ENCODE data around the gene GGTLC2.
"Not testable (repeated sequence)": the region's sequence is repeated elsewhere in the genome, so short reads cannot be mapped to it uniquely, and the experiment has no call there.

GGTLC2 gene

DNA sequence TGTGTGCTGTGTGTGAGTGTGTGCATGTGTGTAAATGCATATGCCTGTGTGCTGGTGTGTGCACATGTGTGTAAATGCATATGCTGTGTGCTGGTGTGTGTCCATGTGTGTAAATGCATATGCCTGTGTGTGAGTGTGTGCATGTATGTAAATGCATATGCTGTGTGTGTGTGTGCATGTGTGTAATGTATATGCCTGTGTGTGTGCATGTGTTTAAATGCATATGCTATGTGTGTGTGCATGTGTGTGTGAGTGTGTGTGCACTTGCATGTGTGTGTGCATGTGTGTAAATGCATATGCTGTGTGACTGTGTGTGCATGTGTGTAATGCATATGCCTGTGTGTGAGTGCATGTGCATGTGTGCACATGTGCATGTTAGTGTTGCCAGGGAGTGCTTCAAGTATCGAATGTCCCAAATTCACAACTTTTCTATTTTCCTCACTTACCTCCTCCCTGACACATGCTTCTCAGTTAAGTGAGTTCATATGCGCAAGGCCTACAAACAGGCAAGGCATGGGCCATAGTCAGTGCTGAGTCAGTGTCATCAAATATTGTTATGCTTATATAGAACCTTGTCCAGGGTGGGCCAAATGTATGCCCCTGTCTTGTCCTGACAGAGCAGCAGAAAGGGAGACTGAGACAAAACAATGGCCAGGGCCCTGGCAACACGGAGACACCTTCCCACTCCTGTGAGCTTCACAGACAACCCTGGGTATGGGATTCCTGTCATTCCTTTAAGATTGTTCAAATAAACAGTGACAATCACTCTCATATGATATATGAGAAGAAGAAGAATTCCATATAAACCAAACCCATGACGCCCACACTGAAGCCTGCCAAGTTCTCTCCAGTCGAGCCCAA lies 38.6 kb downstream of the GGTLC2 start:
- no peak overlapping the region for H3K4me3 ChIP-seq (replicated peaks; ENCODE audit: low read depth, low read length)
- TF ChIP-seq, protein P1, sequence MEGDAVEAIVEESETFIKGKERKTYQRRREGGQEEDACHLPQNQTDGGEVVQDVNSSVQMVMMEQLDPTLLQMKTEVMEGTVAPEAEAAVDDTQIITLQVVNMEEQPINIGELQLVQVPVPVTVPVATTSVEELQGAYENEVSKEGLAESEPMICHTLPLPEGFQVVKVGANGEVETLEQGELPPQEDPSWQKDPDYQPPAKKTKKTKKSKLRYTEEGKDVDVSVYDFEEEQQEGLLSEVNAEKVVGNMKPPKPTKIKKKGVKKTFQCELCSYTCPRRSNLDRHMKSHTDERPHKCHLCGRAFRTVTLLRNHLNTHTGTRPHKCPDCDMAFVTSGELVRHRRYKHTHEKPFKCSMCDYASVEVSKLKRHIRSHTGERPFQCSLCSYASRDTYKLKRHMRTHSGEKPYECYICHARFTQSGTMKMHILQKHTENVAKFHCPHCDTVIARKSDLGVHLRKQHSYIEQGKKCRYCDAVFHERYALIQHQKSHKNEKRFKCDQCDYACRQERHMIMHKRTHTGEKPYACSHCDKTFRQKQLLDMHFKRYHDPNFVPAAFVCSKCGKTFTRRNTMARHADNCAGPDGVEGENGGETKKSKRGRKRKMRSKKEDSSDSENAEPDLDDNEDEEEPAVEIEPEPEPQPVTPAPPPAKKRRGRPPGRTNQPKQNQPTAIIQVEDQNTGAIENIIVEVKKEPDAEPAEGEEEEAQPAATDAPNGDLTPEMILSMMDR (IDR thresholded peaks at IDR 0.05; ENCODE audit: low read length, missing control alignments): no peak
- peak; percentile 16 for DNase-seq (ENCODE audit: low read depth)

DNA sequence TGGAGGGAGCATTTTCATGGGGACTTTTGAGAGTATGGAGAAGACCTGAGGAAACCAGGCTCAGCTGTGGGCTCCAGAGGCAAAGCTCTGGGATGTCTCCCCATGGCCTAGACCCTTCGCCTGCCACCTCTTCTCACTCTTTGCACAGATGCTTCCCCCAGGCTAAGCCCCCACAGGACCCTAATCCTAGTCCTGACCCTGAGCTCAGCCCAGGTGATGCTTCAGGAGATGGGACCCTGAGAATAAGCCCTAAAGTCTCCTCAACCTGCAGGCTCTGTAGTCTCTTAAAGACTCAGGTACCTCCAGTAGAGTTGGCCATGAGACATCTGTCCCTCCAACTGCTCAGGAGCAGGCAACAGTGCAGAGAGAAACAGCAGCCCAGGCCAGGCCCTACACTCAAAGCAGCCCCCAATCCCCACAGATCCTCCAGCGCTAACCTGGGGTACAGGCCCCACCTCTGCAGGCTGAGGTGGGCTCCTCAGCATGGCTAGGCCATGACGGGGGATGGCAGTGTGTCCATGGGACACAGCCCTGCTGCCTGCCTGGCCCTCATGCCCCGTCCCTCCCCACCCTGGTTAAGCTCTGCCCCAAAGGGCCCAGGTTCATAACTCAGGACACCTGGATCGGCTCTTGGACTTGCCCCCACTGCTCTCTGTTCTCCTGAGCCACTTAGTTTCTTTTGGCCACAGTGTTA lies 39.4 kb downstream of the GGTLC2 start:
- TF ChIP-seq, protein P1 (IDR thresholded peaks at IDR 0.05; ENCODE audit: low read length, missing control alignments): no peak
- no peak for DNase-seq (ENCODE audit: low read depth)

DNA sequence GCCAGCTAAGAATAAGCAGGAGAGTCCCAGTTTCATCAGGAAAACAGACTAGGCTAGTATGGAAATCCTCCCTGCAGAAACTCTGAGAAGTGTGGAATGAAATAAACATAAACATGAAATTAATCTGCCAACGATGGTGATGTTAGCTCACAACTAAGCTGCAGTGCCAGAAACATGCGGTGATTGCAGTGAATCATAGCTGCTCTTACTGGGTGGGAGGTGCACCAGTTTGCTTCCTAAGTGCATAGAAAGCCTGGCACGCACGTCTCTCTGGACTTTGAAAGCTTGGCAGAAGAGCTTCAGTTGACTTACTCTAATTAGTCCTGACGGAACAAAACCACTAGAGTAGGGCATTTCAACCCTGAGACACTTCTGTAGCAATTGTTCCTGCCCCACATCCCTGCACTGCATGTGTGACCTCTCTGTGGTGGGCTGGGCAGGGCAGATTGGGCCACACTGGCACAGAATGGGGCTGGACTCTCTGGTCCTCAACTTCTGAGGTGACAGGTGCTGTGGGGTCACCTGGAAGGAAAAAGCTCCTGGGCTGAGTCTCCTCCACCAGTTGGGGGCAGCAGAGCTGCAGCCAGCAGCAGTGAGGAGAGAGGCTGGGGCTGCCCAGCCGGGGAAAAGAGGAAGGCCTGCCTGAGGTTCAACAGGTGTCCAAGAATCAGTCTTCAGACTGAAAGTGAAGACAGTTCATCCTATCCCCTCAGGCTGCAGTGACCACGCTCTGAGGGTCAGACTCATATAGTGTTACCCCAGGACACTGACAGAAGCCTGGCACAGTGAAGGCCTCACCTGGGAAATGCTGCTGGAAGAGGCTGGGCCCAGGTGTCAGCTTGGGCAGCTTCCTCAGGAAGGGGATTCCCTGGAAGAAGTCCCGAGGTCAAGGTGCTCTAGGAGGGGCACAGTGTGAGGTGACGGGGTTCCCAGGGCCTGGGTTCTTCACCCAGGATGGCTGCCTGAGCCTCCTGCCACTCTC lies 40.5 kb downstream of the GGTLC2 start:
- TF ChIP-seq, protein P1 (IDR thresholded peaks at IDR 0.05; ENCODE audit: low read length, missing control alignments): peak; percentile 63
- no peak overlapping the region for H3K4me3 ChIP-seq (replicated peaks; ENCODE audit: low read depth, low read length)
- peak; percentile 72 for DNase-seq (ENCODE audit: low read depth)

More for the DNA sequence above, 39.4 kb downstream of the GGTLC2 start:
- no peak overlapping the region for H3K4me3 ChIP-seq (replicated peaks; ENCODE audit: low read depth, low read length)

DNA sequence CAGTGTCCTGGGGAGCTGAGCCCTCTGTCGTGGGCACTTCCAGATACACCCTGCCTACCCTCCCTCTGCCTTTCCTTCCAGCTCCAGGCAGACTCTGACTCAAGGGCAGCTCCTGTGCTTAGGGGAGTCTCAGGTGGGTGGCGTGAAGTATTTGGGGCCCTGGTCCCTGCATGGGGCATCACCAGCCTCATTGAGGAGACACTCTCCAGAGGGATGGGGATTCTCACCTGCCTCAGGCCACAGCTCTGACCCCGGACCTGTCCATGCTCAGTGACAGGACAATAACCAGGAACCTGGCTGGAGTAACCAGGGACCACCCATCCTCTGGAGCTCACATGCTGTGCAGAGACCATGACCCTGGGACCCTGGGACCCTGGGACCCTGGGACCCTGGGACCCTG lies 41.2 kb downstream of the GGTLC2 start:
- DNase-seq (ENCODE audit: low read depth): no peak
- no peak overlapping the region for H3K4me3 ChIP-seq (replicated peaks; ENCODE audit: low read depth, low read length)
- TF ChIP-seq, protein P1 (IDR thresholded peaks at IDR 0.05; ENCODE audit: low read length, missing control alignments): no peak

DNA sequence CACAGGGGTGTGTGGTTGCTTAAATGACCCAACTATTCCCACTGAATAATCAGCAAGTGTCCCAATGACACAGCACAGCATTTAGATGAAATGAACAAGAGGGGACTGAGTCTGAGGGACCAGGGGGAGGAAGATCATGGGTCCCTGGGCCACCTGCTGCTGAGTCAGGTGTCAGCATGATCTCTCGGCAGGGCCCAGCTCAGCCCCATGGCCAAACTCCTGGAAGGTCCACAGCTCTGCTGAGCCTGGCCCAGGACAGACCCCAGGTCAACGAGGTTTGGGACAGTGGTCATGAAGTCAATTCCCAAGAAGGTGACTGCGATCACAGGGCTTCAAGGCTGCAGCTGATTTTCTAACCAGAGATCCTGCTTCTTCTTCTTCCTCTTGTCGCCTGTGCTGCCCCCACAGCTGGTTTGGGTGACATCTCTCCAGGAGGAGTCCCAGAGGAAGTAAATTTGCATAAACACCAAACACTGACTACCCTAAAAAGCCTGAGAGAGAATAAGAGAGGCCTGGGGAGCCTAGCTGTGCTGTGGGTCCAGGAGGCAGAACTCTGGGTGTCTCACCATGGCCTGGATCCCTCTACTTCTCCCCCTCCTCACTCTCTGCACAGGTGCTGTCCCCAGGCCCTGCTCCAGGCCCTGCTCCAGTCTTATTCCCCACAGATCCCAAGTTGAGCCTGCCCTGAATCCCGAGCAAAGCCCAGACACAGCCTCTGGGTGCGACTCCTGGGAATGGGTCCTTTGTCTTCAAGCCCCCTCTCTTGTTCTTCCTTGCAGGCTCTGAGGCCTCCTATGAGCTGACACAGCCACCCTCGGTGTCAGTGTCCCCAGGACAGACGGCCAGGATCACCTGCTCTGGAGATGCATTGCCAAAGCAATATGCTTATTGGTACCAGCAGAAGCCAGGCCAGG lies 42.0 kb downstream of the GGTLC2 start:
- DNase-seq (ENCODE audit: low read depth); H3K4me3 ChIP-seq (replicated peaks; ENCODE audit: low read depth, low read length): not testable (repeated sequence)

DNA sequence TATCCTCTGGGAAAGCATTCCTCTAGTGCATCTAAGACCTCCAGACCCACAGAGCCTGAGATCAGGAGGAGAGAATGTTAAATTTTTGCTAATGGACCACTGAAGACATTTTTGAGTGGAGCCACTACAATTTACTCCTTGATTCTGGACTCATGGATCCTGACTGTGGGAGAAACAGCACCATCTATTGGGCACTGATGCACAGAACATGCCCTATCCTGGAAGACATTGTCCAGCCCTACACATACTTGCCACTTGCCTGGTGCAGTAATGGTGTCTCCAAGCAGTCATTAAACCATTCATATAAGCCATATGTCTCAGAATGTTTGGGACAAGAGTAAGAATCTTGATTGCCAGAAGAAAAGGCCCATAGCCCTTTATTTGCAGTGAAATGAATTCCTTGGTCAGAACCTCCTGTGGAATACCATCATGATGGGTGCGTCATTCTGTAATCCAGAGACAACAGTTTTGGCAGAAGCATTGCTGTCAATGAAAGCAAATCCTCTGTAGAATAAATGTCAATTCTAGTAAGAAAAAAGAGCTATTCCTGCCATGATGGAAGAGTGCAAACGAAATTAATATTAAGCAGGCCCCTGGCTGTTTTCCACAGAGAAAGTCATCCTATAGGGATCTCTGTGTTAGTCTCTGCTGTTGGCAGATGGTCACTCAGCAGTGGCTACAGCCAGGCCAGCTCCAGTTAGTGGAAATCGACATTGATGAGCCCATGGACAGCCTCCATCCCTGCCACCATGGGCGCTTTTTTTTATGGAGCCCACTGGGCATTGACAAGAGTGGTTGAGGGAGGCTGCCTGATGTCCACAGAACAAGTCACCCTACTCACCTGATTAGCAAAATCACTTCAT lies 43.5 kb downstream of the GGTLC2 start:
- TF ChIP-seq, protein P1 (IDR thresholded peaks at IDR 0.05; ENCODE audit: low read length, missing control alignments): peak; percentile 93
- peak; percentile 76 for DNase-seq (ENCODE audit: low read depth)
- H3K4me3 ChIP-seq (replicated peaks; ENCODE audit: low read depth, low read length): no peak overlapping the region
